ENCODE measurements around the gene CORO2A.
A peak's percentile ranks its signal among the peaks of the same experiment; 100 is the strongest.
"Not testable (repeated sequence)": the region's sequence is repeated elsewhere in the genome, so short reads cannot be mapped to it uniquely, and the experiment has no call there.

CORO2A gene

GRCh38 chr9:98101416-98101815 is 91.0 kb downstream of the CORO2A start:
- DNase-seq = no peak

DNA sequence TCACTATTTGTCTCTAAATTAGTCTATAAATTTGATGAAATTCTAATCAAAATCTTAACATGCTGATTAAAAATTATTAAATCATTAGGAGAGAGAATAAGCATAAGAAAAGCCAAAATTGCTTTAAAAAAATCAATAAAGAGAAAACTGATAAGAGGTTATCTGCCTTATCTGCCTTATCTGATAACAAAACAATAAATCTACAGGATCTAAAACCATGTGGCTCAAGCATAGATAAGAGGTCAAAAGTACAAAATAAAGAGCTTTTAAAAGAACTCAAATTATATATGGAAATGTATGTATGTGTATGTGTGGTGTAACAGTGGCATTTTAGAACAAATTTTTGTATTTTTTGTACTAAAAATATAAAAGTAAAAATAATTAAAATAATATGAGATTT is 92.0 kb downstream of the CORO2A start:
- DNase-seq = no peak

GRCh38 chr9:98099898-98100297 is 92.5 kb downstream of the CORO2A start:
- no peak for DNase-seq

GRCh38 chr9:98099346-98099745 is 93.1 kb downstream of the CORO2A start:
- DNase-seq = no peak

DNA sequence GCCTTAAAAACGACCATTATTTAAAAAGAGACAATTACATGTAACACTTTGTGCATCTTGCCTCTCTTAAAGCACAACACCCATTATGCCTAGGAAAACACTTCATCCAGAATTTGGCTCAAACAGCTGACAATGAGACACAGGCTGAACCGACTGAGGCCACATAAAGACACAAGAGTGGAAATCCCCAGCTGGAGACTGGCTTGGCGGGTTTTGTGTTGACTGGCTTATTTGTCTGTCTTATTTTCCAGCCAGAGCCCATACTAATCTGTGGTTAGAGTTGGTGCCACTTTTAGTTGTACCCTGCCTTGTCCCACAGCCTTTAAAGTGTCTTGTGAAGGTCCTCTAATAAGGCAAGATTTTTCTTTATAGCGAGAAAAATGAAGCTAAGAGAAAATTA is 94.6 kb downstream of the CORO2A start:
- DNase-seq = peak; percentile 60

DNA sequence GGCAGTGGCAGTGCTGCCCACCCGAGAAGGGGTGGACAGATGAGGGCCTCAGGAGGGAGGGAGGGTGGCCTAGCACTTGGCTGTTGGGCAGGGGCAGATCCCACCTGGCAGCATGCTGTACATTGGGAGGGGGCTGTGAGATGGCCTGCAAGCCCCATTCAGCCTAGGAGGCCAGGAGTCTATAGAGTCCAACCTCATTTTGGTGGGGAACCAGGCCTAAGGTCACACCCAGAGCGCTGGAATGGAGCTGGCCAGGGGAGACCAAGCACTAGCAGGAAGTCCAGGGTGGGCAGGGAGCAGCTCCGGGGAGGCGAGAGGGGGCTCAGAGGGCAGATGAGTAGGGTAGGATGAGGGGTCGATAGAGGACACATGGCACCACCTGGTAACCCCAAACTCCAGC is 96.3 kb downstream of the CORO2A start:
- no peak for DNase-seq

- no peak for DNase-seq
Measured at GRCh38 chr9:98095401-98095800, 97.0 kb downstream of the CORO2A start.

- DNase-seq = no peak
Measured at GRCh38 chr9:98094851-98095250, 97.6 kb downstream of the CORO2A start.

- DNase-seq = no peak
Measured at GRCh38 chr9:98094316-98094715, 98.1 kb downstream of the CORO2A start.

DNA sequence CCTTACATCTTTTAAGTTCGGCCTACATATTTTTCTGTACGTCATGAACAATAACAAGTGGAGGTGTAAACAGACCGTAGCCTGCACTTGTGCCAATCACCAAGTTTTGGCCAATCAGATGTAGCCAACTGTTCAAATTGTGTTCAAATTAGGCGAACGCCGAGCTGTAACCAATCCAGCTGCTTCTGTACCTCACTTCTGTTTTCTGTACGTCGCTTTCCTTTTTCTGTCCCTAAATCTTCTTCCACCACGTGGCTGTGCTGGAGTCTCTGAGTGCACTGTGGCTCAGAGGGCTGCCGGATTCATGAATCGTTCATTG is 99.9 kb downstream of the CORO2A start:
- no peak for DNase-seq

DNA sequence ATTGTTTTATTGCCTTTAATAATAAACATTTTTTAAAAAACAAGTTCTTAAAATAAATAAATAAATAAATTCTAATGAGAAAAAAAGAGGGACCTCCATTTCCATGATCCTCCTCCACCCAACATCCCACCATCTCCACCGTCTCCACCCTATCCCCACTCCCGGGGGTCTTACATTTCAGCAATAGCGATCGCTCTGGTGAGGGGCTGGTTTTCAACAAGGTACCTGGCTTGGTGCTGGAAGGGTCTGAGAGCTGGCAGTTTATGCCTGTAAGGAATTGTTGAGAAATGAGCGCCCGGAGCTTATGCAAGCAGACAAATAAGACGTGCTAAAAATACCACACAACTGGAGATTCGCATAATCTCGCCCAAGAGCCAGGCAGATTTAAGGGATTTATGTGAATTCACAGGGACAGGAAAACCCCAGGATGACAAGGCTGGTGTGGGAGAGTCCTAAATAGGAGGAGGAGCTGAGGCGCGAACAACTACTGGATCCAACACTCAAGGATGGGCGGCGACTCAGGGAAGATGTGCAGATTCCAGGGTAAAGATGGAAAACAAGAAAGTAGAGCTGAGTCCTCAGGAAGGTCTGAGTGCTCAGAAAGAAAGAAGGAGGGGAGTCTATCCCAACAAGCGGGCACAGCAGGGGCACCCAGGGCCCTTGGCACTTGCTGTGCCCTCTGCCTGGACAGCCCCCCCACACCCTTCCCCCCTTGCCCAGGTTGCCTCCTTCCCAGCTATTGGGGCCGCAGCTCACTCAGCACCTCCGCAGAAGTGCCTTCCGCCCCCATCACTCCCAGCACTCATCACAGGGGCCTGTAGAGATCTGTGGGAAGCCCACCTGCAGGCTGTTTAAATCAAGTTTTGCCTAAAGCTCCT is 100.5 kb downstream of the CORO2A start:
- no peak for DNase-seq

- DNase-seq = not testable (repeated sequence)
Measured at GRCh38 chr9:98090674-98091073, 101.8 kb downstream of the CORO2A start.

DNA sequence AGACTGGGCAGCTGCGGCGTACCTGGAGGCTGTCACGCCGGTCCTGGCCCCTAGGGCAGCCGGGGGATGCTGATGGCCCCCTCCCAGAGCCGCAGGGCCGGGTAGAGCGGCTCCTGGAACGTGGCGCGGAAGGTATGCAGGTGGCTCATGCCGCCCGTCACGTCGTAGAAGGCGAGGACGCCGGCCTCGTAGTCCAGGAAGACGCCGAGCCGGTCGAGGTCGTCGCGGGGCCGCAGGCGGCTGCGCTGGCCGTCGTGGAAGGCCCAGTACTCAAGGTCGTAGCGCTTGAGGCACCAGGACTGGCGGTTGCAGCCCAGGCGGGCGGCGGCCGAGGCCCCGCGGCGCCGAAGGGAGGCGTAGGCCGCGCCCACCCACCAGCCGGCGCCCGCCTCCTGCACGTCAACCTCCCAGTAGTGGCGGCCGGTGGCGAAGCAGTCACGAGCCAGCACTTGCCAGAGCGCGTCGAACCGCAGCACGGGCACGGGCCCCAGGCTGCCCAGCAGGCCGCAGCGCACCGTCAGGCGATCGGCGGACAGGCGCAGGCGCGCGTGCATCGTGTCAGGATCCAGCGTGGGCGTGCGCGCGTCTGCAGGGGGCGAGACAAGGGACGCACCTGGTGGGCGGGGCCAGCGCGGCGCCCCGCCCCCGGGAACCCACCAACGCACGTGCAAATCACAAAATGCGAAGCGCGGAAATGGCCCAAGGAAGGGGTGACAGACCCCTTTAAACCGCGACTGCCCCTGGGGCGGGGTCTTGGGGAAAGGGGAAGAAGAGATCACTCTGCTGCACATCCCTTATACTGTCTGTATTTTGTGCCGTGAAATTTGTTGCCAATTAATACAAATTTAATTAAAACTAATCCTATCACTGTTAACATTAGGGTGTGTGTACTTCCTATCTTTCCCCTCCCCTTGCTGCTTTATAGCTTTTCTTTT is 104.8 kb downstream of the CORO2A start:
- no peak for DNase-seq

DNA sequence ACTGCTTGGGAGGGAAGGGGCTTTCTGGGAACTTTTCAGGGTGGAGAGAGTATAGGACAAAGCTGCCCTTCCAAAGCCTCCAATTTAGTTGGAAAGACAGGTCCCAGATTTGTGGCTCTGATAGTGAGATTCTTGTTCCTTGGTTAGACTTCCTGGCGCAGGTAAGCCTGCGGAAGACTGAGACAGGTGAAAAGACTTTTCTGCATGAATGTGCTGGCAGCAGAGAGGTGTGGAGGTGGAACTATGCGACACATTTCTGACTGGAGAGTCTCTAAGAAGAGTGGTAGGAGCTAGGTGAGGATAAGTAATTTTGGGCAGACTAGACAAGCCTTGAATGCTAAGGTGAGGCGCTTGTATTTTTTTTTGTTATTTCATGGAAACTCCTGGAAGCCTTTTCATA is 106.0 kb downstream of the CORO2A start:
- DNase-seq = no peak

- no peak for DNase-seq
Measured at GRCh38 chr9:98085944-98086343, 106.5 kb downstream of the CORO2A start.

DNA sequence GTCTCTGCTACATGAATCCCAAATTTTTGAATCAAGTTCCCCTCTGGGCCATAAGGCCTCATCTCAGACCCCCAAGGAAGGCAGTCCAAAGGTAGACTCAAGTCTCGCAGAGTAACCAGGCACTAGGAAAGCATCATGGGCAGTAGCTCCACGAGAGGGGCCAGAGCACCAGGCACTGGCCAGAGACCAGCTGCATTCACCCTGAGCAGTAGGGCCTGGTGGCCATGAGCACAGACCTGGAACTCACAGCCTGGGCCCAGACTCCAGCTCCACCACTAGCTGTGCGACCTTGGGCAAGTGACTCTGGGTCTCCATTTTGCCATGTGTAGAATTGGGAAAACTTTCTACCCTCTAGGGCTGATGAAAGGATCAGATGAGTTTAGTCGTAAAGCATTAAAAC is 107.4 kb downstream of the CORO2A start:
- no peak for DNase-seq

DNA sequence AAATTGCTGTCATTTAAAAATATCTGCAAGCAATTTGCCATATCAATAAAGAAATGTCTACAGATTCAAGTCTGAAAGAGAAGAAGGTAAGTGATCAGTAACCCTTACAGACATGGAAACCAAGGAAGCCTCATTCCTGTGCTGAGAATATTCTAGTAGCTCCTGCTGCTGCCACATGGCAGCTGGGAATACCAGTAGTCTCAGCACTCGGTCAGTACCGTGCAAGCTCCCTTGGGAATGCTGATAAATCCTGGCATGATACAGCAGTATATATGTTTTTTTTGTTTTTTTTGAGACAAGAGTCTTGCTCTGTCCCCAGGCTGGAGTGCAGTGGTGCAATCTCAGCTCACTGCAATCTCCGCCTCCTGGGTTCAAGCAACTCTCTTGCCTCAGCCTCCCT is 108.0 kb downstream of the CORO2A start:
- DNase-seq = no peak

- no peak for DNase-seq
Measured at GRCh38 chr9:98083566-98084183, 108.8 kb downstream of the CORO2A start.

- DNase-seq = no peak
Measured at GRCh38 chr9:98083061-98083501, 109.4 kb downstream of the CORO2A start.

DNA sequence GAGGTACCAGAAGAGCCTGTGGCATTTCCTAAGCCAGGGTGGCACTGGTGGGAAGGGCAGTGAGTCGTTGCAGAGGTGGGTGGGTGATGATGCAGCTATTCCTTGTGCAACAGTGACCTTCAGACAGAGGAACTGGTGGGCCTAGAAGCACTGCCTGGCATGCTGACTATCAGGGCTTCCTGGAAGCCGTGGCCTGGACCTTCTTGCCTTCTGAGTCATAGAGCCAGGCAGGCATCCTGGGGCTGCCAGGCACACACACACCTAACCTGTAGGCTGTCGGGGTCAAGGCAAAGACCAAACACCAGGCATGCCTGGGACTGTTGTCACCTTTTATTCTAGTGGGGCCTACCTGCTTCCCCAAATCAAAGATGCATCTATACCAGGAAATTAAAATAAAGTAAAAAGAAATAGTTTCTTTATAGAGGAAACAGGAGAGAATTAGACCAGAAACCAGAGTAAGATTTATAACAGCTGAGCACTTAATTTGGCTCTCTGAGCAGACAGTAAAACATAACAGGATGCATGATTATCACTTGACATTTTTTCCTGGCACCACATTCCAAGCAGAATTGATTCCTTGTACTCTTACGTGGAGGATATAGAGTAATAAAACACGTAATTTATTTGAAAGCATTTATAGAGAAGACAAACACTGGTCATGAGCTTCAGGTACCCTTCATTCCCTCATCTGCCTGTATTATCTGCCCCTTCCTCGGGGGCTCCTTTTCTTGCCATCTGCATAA is 110.8 kb downstream of the CORO2A start:
- peak; percentile 42 for DNase-seq

- DNase-seq = no peak
Measured at GRCh38 chr9:98080780-98081179, 111.7 kb downstream of the CORO2A start.

DNA sequence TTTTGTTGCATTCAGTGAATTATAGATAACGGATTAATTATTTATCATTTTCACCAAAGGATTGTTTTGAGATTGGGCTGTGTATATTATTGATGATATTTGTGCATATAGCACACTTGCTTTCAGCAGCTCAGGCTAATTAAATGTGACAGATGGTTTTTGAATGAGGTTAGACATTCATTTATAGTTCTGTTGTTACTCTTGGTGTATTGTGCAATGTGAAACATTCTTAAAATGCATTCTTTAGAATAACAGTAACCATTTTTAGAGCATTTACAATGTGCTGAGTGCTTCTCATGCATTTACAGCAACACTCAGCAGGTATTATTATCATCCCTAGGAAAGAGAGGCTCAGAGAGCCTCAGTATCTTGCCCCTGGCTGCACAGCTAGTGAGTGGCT is 112.1 kb downstream of the CORO2A start:
- DNase-seq = no peak

GRCh38 chr9:98078895-98079294 is 113.5 kb downstream of the CORO2A start:
- no peak for DNase-seq

Data from stimulated activated CD4-positive, alpha-beta T cell treated with anti-CD3 and anti-CD28 coated beads, Interleukin-4, amount 100 ng/mL, for 24 hours (primary cell).